Skeletal muscle tissue (tissue), 4 donors: Measurements from ENCODE around the gene TTC16. TPM values are rescaled to one million over a fixed set of nuclear protein-coding genes. Genes with fewer than 3 reads are reported as not detected.

Source experiments
- H3K27ac ChIP-seq: one replicate; pipeline ENCODE4 v1.7.0; 2013; ENCODE audit warnings: mild to moderate bottlenecking, low read depth, low read length, inconsistent platforms
- H3K27me3 ChIP-seq, 3 donors: one replicate each; pipeline ENCODE4 v1.7.0; 2013; ENCODE audit warnings: low read length in 3 of 3; ENCODE audit not compliant: control insufficient read depth in 3 of 3, insufficient read depth in 3 of 3
- H3K36me3 ChIP-seq, 3 donors: one replicate each; pipeline ENCODE4 v1.7.0; 2013; ENCODE audit warnings: low read length in 3 of 3; ENCODE audit not compliant: control insufficient read depth in 3 of 3, insufficient read depth in 3 of 3
- H3K4me1 ChIP-seq, 3 donors: one replicate each; pipeline ENCODE4 v1.7.0; 2013; ENCODE audit warnings: low read length in 3 of 3, mild to moderate bottlenecking in 3 of 3; ENCODE audit not compliant: control insufficient read depth in 3 of 3, insufficient read depth in 3 of 3
- H3K4me3 ChIP-seq, 3 donors: one replicate each; pipeline ENCODE4 v1.7.0; 2013; ENCODE audit warnings: low read length in 3 of 3
- H3K9ac ChIP-seq, 3 donors: one replicate each; pipeline ENCODE4 v1.7.0; 2013; ENCODE audit warnings: low read length in 3 of 3, mild to moderate bottlenecking in 3 of 3, moderate library complexity in 2 of 3, low read depth in 1 of 3
- H3K9me3 ChIP-seq, 3 donors: one replicate each; pipeline ENCODE4 v1.7.0; 2013; ENCODE audit warnings: low read length in 3 of 3; ENCODE audit not compliant: control insufficient read depth in 3 of 3
- total RNA-seq: library from RNA; depleted of rRNA; stranded (reverse); fragments of >200 nt; gene quantifications from one replicate; pipeline ENCODE4 v1.2.3, GENCODE V29; 2014
- donor health status: Osteomylitis.

The TTC16 gene
- total RNA-seq, 1 donor from 2014 or later, result not detected

DNA sequence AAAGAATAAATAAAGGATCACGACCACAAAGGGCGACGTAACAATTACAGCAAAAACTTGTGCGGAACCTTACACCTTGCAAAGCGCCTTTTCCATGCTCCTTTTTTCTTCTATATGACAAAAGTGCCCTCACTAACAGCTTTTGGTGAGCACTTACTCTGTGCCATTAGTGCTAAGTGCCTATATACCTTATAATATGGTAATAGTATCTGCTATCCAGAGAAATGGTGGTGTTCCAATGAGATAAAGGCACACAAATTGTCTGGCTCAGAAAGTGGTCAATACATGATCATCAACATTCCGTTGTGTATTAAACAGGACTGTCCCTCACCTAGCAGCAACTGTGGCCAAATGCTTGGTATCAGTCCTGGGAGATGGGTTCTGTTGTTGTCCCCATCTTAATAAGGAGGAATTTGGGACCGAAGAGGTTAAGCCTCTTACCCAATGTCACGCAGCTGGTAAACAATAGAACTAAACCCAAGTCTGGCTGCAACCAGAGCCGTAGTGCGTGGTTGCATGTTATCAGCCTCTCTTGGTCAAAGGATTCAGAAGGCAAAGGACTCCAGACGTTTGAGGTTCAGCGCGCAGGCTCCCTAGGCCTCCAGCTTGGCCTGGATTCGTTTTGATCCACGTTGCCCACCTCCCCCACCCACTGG, 19.8 kb downstream of the TTC16 start:
- Histone ChIP-seq H3K9ac (no peak overlapping the region), H3K4me1 (peaks cover 14 to 22% (median 22%) of the 10 kb centered on the region in 3 donors), H3K4me3 (no peak overlapping the region), H3K36me3 (peaks cover 6 to 26% (median 19%) of the 10 kb centered on the region in 3 donors), H3K27me3 (no peaks in the 10 kb centered on the region), H3K9me3 (no peaks in the 10 kb centered on the region), H3K27ac (peak overlapping the region; percentile 91)

DNA sequence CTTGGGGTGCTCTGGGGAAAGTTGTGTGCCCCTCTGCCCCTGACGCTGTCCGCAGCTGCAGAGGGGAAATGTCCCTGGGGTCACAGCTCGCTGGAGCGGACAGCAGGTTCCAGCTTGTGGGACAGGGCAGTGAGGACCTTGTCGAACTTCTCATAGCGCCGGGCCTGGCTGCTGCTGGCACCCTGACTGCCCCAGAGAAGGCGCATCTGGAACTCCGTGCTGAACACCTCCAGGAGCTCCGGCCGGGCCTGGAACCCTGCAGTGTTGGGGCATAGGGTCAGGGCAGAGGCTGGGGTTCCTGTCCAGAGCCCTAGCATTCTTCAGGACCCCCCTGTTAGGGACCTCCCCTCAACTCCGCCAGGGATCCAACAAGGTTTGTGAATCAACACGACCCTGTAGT, 22.8 kb downstream of the TTC16 start:
- peaks cover 18 to 27% (median 25%) of the 10 kb centered on the region in 3 donors for H3K4me1 ChIP-seq
- no peak overlapping the region for H3K4me3 ChIP-seq
- no peak overlapping the region for H3K9ac ChIP-seq
- H3K27me3 ChIP-seq, result no peaks in the 10 kb centered on the region
- peaks cover 0 to 3% (median 2%) of the 10 kb centered on the region in 3 donors for H3K36me3 ChIP-seq
- H3K27ac ChIP-seq, result no peak overlapping the region
- no peaks in the 10 kb centered on the region for H3K9me3 ChIP-seq

DNA sequence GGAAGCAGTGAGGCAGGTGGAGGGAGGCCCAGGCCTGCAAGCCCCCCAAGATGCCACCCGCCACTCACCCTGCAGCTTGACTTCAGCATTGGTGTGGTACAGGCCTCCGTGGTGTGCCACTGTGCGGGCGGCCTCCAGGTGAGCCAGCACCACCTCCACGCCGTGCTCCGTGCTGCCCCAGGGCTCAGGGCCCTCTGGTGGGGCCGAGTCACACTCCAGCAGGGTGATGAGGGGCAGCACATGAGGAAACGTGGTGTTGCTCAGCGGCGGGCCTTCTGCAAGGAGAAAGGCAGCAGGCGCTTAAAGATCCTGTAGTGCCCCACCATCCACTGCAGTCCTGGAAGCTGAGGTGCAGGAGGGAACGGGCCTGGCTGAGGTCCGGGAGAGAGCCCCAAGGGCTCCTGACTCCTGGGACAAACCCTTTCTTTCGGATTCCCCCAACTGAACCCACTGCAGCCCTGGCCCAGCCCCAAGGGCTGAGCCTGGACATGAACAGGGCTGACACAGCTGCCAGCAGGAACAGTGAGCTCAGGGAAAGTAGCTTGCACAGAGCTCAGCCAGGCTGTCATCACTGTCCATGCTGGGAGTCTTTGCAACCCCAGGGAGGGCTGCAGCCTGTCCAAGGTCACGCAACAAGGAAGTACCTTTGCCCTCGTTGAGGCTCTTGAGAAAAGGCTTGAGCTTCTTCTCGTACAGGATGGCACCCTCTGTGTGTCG, 23.9 kb downstream of the TTC16 start:
- Histone ChIP-seq H3K9ac (peak overlapping the region in 1 of 3 donors; percentile 62), H3K4me1 (peaks cover 12 to 18% (median 16%) of the 10 kb centered on the region in 3 donors), H3K9me3 (no peaks in the 10 kb centered on the region), H3K27ac (peak overlapping the region; percentile 76), H3K36me3 (peaks cover 0 to 5% (median 3%) of the 10 kb centered on the region in 3 donors), H3K27me3 (no peaks in the 10 kb centered on the region), H3K4me3 (no peak overlapping the region)

DNA sequence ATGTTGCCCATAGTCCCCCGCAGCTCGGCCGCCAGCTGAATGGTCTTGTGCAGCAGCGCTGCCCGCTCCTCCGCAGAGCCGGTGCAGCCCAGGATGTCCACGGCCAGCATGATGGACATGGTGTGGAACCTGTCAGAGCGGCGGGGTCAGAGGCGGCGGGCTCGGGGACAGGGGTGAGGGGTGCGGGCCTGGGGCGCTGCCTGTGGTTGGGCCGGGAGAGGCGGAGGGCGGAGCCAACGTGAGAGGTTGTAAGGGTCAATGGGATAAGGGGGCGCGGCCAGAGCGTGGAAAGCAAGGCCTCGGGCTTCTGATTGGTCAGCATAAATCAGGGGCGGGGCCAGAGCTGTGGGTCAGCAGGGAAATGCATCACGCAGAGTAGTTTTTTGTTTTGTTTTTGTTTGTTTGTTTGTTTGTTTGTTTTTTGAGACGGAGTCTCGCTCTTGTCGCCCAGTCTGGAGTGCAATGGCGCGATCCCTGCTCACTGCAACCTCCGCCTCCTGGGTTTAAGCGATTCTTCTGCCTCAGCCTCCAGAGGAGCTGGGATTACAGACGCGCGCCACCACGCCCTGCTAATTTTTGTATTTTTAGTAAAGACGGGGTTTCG, 26.1 kb downstream of the TTC16 start:
- Histone ChIP-seq H3K27me3 (no peaks in the 10 kb centered on the region), H3K9me3 (no peaks in the 10 kb centered on the region), H3K4me3 (peak overlapping the region in 1 of 3 donors; percentile 40), H3K4me1 (peaks cover 11 to 16% (median 12%) of the 10 kb centered on the region in 3 donors), H3K9ac (peak overlapping the region in 1 of 3 donors; percentile 23), H3K36me3 (peaks cover 0 to 9% (median 6%) of the 10 kb centered on the region in 3 donors), H3K27ac (peak overlapping the region; percentile 76)

DNA sequence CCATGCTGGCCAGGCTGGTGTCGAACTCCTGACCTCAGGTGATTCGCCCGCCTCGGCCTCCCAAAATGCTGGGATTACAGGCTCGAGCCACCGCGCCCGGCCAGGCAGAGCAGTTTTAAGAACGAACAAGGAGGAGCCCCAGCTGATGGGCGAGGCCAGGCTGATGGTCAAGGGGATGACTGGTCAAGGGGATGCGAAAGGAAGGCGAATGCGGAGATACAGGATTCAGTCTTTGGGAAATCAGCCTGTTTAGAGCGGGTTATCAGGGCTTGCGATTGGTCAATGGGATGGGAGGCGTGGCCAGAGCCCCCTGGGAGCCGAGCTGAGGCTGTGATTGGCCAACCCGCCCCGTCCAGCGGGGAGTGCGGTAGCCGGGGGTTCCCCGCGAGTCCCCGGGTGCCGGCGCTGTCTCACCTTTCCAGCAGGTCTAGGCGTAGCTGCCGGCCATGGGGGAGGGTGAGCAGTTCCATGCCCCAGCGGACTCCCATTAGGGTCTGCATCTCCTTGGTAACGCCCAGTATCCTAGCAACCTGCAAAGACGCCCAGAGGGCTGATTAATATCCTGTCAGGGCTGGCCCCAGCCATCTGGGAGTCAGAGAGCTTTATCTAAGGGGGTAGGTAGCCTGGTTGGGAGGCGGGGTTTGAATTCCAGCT, 26.7 kb downstream of the TTC16 start:
- Histone ChIP-seq H3K36me3 (peaks cover 0 to 9% (median 6%) of the 10 kb centered on the region in 3 donors), H3K27ac (no peak overlapping the region), H3K4me1 (peaks cover 11 to 16% (median 12%) of the 10 kb centered on the region in 3 donors), H3K9ac (peak overlapping the region in 2 of 3 donors; percentile 3 to 14), H3K9me3 (no peaks in the 10 kb centered on the region), H3K27me3 (no peaks in the 10 kb centered on the region), H3K4me3 (no peak overlapping the region)

DNA sequence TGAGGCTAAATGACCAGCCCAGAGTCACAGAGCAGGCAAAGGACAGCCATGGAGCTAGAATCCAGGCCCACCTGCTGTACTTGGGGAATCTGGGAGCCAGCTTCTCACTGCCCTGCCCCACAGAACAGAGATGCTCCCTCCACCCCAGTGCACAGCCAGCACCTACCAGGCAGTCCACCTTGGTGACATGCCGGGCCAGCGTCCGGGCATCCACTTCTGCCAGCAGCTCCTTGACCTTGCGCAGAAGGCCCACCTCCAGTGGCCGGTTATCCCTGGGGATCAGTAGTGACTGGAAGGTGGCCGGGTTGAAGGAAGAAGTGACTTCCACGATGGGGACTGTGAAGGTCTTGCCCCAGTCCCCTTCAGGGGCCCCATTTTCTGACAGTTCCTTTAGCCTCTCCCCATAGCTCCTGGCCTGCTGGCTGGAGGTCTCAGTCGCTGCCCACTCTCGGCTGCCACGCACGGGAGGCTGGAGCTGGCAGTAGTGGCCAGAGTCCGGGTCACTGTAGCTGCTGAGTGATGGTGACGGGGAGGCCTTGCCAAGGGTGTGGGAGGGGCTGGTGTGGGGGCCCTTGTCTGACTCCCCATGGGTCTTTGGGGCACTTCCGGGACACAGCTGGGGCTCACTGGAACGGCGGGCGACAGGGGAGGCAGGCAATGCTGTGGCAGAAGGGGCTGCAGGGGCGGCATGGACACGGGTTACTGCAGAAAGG, 28.7 kb downstream of the TTC16 start:
- Histone ChIP-seq H3K4me1 (peaks cover 11 to 15% (median 12%) of the 10 kb centered on the region in 3 donors), H3K4me3 (no peak overlapping the region), H3K9me3 (no peaks in the 10 kb centered on the region), H3K36me3 (peaks cover 8 to 16% (median 11%) of the 10 kb centered on the region in 3 donors), H3K27ac (no peak overlapping the region), H3K27me3 (no peaks in the 10 kb centered on the region), H3K9ac (no peak overlapping the region)

DNA sequence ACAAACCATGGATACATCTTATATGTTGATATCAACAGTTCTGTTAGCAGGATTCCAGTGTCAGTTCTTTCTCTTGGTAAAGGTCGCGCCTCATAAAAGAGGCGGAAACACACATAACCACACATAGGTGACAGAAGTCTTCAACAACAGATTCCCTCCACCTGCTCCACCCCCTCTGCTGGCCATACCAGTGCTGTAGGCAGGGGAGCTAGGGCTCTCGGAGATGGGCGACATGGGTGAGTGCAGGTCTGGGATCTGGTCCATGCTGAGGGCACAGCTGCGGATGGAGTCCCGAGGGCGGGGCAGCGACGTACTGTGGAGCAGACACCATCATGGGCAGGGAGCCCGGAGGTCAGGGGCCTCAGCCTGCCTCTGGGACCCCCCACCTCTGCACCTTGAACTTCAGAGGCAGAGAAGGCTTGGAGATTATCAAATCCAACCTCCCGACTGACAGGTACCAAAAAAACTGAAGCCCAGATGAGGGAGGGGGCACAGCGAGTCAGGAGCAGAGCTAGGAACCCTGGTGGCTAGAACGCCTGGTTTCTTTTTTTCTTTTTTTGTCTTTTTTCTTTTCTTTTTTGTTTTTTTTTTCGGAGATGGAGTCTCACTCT, 31.2 kb downstream of the TTC16 start:
- peaks cover 10 to 17% (median 14%) of the 10 kb centered on the region in 3 donors for H3K36me3 ChIP-seq

DNA sequence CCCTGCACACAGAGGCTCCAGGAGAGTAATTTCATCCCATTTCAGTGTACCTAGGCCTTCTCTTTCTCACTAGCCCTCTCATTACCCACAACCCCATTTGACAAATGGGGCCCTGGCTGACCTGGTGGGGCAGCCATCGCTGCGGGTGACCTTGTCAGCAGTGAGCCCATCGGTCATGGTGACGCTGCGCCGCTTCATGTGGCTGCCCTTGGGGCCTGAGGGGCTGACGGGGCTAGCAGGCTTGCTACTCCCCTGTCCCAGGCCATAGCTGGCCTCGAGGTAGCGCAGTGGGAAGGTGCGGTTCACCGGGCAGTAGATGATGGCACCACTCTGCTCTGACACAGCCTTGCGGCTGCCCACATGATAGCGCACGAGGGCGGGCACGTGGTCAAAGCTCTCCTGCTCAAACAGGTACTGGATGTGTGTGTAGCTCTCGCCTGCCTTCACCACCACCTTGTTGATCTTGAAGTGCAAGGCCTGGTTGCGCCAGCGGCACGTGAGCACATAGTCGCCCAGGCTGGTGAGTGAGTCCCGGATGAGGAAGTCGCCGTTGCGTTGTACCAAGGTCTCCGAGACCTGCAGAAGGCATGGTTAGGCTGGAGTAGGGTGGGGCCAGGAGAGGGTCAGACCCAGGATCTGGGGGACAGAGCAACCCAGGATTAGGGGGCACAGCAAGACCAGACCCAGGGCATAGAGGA, 33.4 kb downstream of the TTC16 start:
- no peaks in the 10 kb centered on the region for H3K9me3 ChIP-seq
- peaks cover 10 to 16% (median 14%) of the 10 kb centered on the region in 3 donors for H3K36me3 ChIP-seq
- no peak overlapping the region for H3K27ac ChIP-seq
- peaks cover 0 to 5% (median 0%) of the 10 kb centered on the region in 3 donors for H3K4me1 ChIP-seq
- H3K4me3 ChIP-seq, result no peak overlapping the region
- H3K27me3 ChIP-seq, result peaks cover 12 to 20% (median 18%) of the 10 kb centered on the region in 3 donors
- H3K9ac ChIP-seq, result no peak overlapping the region

More for the DNA sequence above, 31.2 kb downstream of the TTC16 start:
- H3K27ac ChIP-seq, result no peak overlapping the region
- no peaks in the 10 kb centered on the region for H3K4me1 ChIP-seq
- no peak overlapping the region for H3K9ac ChIP-seq
- no peaks in the 10 kb centered on the region for H3K27me3 ChIP-seq
- H3K9me3 ChIP-seq, result no peaks in the 10 kb centered on the region
- no peak overlapping the region for H3K4me3 ChIP-seq
